HepG2 (cell line): ENCODE results near the gene ASGR1. TPM values are rescaled to one million over a fixed set of nuclear protein-coding genes. Genes with fewer than 3 reads are reported as not detected.

Experiments
- ARID2 ChIP-seq: sonication (generic); formaldehyde crosslinking; IDR thresholded peaks from 2 replicates; pipeline ENCODE4 v1.8.1; 2022; ENCODE audit warnings: mild to moderate bottlenecking, missing genetic modification reagents, borderline replicate concordance
- EED ChIP-seq: sonication (generic); formaldehyde crosslinking; IDR thresholded peaks from 2 replicates; pipeline ENCODE4 v1.5.0; 2020; ENCODE audit warnings: mild to moderate bottlenecking, missing genetic modification reagents
- ELF3 ChIP-seq: IDR thresholded peaks from 2 replicates; pipeline ENCODE4 v1.6.1; 2016; ENCODE audit warnings: missing genetic modification reagents, missing compliant biosample characterization
- FOXK2 ChIP-seq: fragments of 450-650 bp; IDR thresholded peaks from 2 replicates; pipeline ENCODE4 v1.6.1; 2016
- HNRNPL ChIP-seq: fragments of 200-400 bp; formaldehyde crosslinking; IDR thresholded peaks from 2 replicates; pipeline ENCODE4 v1.6.1; 2017; ENCODE audit warnings: mild to moderate bottlenecking, low read depth, low read length
- KDM6A ChIP-seq: IDR thresholded peaks from 2 replicates; pipeline ENCODE4 v1.6.1; 2016; ENCODE audit warnings: low read depth
- MBNL3 ChIP-seq: fragments of 250-450 bp; sonication (Bioruptor Pico); conservative IDR thresholded peaks from 2 replicates; pipeline ENCODE4 v1.8.0; 2022; ENCODE audit warnings: mild to moderate bottlenecking, inconsistent platforms
- RAD21 ChIP-seq: fragments of 450-650 bp; formaldehyde crosslinking; IDR thresholded peaks from 2 replicates; pipeline ENCODE4 v1.5.0; 2020; ENCODE audit warnings: mild to moderate bottlenecking
- SMYD3 ChIP-seq: sonication (generic); formaldehyde crosslinking; IDR thresholded peaks from 2 replicates; pipeline ENCODE4 v1.8.1; 2023; ENCODE audit warnings: mild to moderate bottlenecking, missing genetic modification reagents
- STAG1 ChIP-seq: sonication (generic); formaldehyde crosslinking; IDR thresholded peaks from 2 replicates; pipeline ENCODE4 v1.4.0; 2020; ENCODE audit warnings: missing genetic modification reagents
- ZC3H13 ChIP-seq: sonication (generic); formaldehyde crosslinking; IDR thresholded peaks from 2 replicates; pipeline ENCODE4 v1.8.1; 2023; ENCODE audit warnings: mild to moderate bottlenecking, missing genetic modification reagents, moderate library complexity
- ZNF143 ChIP-seq: sonication (generic); formaldehyde crosslinking; IDR thresholded peaks from 2 replicates; pipeline ENCODE4 v1.4.0; 2020; ENCODE audit warnings: missing genetic modification reagents
- ZNF180 ChIP-seq: sonication (generic); formaldehyde crosslinking; IDR thresholded peaks from 2 replicates; pipeline ENCODE4 v1.4.0; 2020; ENCODE audit warnings: low read depth, missing genetic modification reagents, borderline replicate concordance
- ZNF607 ChIP-seq: sonication (generic); formaldehyde crosslinking; IDR thresholded peaks from 2 replicates; pipeline ENCODE4 v1.5.1; 2020; ENCODE audit warnings: missing genetic modification reagents, mild to moderate bottlenecking, borderline replicate concordance
- ZNF83 ChIP-seq: sonication (generic); formaldehyde crosslinking; IDR thresholded peaks from 2 replicates; pipeline ENCODE4 v1.4.0; 2020; ENCODE audit warnings: missing genetic modification reagents, mild to moderate bottlenecking, borderline replicate concordance
- polyA plus RNA-seq, 8 experiments: library from polyadenylated mRNA; depleted of rRNA in 3 of 8; stranded (reverse) in 7 of 8; unstranded in 1 of 8; fragments of >200 nt; fragmentation: Illumina TruSeq in 4 of 8; extraction: Trizol in 4 of 8; gene quantifications; 2 replicates each; pipeline versions ENCODE4 v1.2.1 to v1.2.3, GENCODE V29; 2011 to 2016; ENCODE audit warnings: low read depth in 4 of 8, missing spikeins in 1 of 8, mixed read lengths in 1 of 8; ENCODE audit not compliant: insufficient read depth in 1 of 8
- total RNA-seq, 5 experiments: library from RNA; depleted of rRNA; stranded (reverse); fragments of >200 nt; fragmentation: Illumina TruSeq; extraction: Trizol; gene quantifications; 2 replicates each; pipeline ENCODE4 v1.2.3, GENCODE V29; 2016; ENCODE audit warnings: low read depth in 1 of 5
- TF ChIP-seq, protein P1 (sequence below): sonication (generic); formaldehyde crosslinking; IDR thresholded peaks from 2 replicates; pipeline ENCODE4 v1.5.1; 2020; ENCODE audit warnings: missing genetic modification reagents, mild to moderate bottlenecking, borderline replicate concordance
- TF ChIP-seq, protein P2 (sequence below): sonication (generic); formaldehyde crosslinking; IDR thresholded peaks from 2 replicates; pipeline ENCODE4 v1.5.0; 2020; ENCODE audit warnings: mild to moderate bottlenecking, missing genetic modification reagents
- TF ChIP-seq, protein P3 (sequence below): sonication (generic); formaldehyde crosslinking; IDR thresholded peaks from 2 replicates; pipeline ENCODE4 v1.4.0; 2020; ENCODE audit warnings: mild to moderate bottlenecking, missing genetic modification reagents
- TF ChIP-seq, protein P4 (sequence below), 2 experiments: fragments of 450-650 bp in 1 of 2; sonication (generic) in 1 of 2; formaldehyde crosslinking; IDR thresholded peaks; 2 replicates each; pipeline versions ENCODE4 v1.5.0 to v1.8.0; 2020 to 2022; ENCODE audit warnings: mild to moderate bottlenecking in 1 of 2, missing genetic modification reagents in 1 of 2

ASGR1 gene
- total and polyA plus RNA-seq, 2 of the 13 experiments (the other 11 are each of a cell fraction or from before 2014, with no cell fraction given), result 353 to 796 TPM

DNA sequence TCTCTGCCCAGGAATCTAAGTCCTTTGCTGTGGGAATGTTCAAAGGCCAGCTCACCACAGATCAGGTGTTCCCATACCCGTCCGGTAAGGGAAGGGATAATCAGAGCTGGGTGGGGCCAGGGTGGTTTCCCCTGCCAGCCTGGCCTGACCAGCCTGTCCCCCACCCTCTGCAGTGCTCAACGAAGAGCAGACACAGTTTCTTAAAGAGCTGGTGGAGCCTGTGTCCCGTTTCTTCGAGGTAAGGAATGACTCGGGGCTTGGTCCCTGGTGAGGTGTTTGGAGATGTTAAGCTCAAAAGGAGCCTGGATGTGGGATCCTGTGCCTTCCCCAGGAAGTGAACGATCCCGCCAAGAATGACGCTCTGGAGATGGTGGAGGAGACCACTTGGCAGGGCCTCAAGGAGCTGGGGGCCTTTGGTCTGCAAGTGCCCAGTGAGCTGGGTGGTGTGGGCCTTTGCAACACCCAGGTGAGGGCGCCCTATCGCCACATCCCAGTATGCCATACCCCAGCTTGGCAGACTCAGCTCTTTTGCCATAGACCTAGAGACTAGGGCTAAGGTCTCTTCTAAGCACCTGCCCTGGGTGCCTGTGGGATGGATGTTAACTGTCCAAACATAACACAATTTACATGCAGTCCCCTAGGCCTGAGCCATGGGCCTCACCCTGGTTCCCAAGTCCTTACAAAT is 41.6 kb upstream of the ASGR1 start (continued):
- TF ChIP-seq, protein P1, sequence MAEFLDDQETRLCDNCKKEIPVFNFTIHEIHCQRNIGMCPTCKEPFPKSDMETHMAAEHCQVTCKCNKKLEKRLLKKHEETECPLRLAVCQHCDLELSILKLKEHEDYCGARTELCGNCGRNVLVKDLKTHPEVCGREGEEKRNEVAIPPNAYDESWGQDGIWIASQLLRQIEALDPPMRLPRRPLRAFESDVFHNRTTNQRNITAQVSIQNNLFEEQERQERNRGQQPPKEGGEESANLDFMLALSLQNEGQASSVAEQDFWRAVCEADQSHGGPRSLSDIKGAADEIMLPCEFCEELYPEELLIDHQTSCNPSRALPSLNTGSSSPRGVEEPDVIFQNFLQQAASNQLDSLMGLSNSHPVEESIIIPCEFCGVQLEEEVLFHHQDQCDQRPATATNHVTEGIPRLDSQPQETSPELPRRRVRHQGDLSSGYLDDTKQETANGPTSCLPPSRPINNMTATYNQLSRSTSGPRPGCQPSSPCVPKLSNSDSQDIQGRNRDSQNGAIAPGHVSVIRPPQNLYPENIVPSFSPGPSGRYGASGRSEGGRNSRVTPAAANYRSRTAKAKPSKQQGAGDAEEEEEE (CRISPR knock-in tag), result no peak
- TF ChIP-seq STAG1 (peak; percentile 56), ZNF180 (no peak), MBNL3 (CRISPR knock-in tag) (no peak), ZNF607 (CRISPR knock-in tag) (peak; percentile 53; the same call in 1 of the 2 replicates), SMYD3 (CRISPR knock-in tag) (0 out of 2 replicates have a peak, but pooled peaks have one; percentile 48), ZC3H13 (CRISPR knock-in tag) (0 out of 2 replicates have a peak, but pooled peaks have one; percentile 26), KDM6A (CRISPR knock-in tag) (no peak), ELF3 (no peak), ZNF143 (CRISPR knock-in tag) (no peak), ARID2 (CRISPR knock-in tag) (peak; percentile 44; the same call in 1 of the 2 replicates), EED (CRISPR knock-in tag) (no peak), RAD21 (CRISPR knock-in tag) (0 out of 2 replicates have a peak, but pooled peaks have one; percentile 37), HNRNPL (peak; percentile 0; the same call in 1 of the 2 replicates), FOXK2 (no peak), ZNF83 (CRISPR knock-in tag) (no peak)
- TF ChIP-seq, protein P2, sequence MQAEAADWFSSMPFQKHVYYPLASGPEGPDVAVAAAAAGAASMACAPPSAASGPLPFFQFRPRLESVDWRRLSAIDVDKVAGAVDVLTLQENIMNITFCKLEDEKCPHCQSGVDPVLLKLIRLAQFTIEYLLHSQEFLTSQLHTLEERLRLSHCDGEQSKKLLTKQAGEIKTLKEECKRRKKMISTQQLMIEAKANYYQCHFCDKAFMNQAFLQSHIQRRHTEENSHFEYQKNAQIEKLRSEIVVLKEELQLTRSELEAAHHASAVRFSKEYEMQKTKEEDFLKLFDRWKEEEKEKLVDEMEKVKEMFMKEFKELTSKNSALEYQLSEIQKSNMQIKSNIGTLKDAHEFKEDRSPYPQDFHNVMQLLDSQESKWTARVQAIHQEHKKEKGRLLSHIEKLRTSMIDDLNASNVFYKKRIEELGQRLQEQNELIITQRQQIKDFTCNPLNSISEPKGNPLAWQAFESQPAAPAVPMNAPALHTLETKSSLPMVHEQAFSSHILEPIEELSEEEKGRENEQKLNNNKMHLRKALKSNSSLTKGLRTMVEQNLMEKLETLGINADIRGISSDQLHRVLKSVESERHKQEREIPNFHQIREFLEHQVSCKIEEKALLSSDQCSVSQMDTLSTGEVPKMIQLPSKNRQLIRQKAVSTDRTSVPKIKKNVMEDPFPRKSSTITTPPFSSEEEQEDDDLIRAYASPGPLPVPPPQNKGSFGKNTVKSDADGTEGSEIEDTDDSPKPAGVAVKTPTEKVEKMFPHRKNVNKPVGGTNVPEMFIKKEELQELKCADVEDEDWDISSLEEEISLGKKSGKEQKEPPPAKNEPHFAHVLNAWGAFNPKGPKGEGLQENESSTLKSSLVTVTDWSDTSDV, result 0 out of 2 replicates have a peak, but pooled peaks have one; percentile 21
- TF ChIP-seq, protein P3, sequence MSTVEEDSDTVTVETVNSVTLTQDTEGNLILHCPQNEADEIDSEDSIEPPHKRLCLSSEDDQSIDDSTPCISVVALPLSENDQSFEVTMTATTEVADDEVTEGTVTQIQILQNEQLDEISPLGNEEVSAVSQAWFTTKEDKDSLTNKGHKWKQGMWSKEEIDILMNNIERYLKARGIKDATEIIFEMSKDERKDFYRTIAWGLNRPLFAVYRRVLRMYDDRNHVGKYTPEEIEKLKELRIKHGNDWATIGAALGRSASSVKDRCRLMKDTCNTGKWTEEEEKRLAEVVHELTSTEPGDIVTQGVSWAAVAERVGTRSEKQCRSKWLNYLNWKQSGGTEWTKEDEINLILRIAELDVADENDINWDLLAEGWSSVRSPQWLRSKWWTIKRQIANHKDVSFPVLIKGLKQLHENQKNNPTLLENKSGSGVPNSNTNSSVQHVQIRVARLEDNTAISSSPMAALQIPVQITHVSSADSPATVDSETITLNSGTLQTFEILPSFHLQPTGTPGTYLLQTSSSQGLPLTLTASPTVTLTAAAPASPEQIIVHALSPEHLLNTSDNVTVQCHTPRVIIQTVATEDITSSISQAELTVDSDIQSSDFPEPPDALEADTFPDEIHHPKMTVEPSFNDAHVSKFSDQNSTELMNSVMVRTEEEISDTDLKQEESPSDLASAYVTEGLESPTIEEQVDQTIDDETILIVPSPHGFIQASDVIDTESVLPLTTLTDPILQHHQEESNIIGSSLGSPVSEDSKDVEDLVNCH (CRISPR knock-in tag), result no peak
- TF ChIP-seq, protein P4, sequence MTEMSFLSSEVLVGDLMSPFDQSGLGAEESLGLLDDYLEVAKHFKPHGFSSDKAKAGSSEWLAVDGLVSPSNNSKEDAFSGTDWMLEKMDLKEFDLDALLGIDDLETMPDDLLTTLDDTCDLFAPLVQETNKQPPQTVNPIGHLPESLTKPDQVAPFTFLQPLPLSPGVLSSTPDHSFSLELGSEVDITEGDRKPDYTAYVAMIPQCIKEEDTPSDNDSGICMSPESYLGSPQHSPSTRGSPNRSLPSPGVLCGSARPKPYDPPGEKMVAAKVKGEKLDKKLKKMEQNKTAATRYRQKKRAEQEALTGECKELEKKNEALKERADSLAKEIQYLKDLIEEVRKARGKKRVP (CRISPR knock-in tag; IDR thresholded peaks at IDR 0.05), result no peak
